OCI-LY7 (cell line): Measurements from ENCODE around the gene HERC3. TPM values are rescaled to one million over a fixed set of nuclear protein-coding genes. Genes with fewer than 3 reads are reported as not detected.

Source experiments
- BruUV-seq: library from RNA; stranded (reverse); fragments of 400-500 nt; replicated peaks from 2 replicates; lab custom pipeline; 2021; lab: Mats Ljungman, UMichigan
- CTCF ChIA-PET: fragments of 300-600 bp; sonication (Branson Sonifier 250); formaldehyde crosslinking; loops from one replicate; lab custom pipeline; 2022; ENCODE audit warnings: antibody characterized with exemption; ENCODE audit not compliant: unreplicated experiment; lab: Charles Lee
- POLR2A ChIA-PET: fragments of 300-600 bp; sonication (Branson Sonifier 250); formaldehyde crosslinking; loops from one replicate; lab custom pipeline; 2022; ENCODE audit warnings: antibody characterized with exemption; lab: Charles Lee
- DNase-seq: peaks from one replicate; pipeline ENCODE4 v3.0.0-alpha.2; 2015; ENCODE audit warnings: low spot score
- H2AFZ ChIP-seq: fragments of 200-600 bp; sonication (generic), shearing (Covaris generic); 2 replicates; pipeline ENCODE4 v1.6.1; 2014; ENCODE audit warnings: mild to moderate bottlenecking, antibody characterized with exemption, low read length, moderate library complexity
- H3K27ac ChIP-seq: fragments of 200-600 bp; sonication (generic); 2 replicates; pipeline ENCODE4 v1.5.1; 2014; ENCODE audit warnings: mixed run types, low read depth, mild to moderate bottlenecking, moderate library complexity, low read length, inconsistent platforms; ENCODE audit not compliant: poor library complexity, severe bottlenecking
- H3K36me3 ChIP-seq: fragments of 200-600 bp; sonication (generic); 2 replicates; pipeline ENCODE4 v1.6.1; 2014; ENCODE audit warnings: mild to moderate bottlenecking, antibody characterized with exemption, low read length, moderate library complexity, mixed read lengths; ENCODE audit not compliant: insufficient read depth
- H3K4me1 ChIP-seq: fragments of 200-600 bp; sonication (generic); 2 replicates; pipeline ENCODE4 v1.5.1; 2014; ENCODE audit warnings: mild to moderate bottlenecking, low read length; ENCODE audit not compliant: insufficient read depth, poor library complexity, severe bottlenecking
- H3K4me2 ChIP-seq: fragments of 200-600 bp; sonication (generic); 2 replicates; pipeline ENCODE4 v1.6.1; 2014; ENCODE audit warnings: mild to moderate bottlenecking, low read length
- H3K4me3 ChIP-seq: fragments of 200-600 bp; sonication (generic); 2 replicates; pipeline ENCODE4 v1.5.1; 2014; ENCODE audit warnings: mild to moderate bottlenecking, low read depth, low read length; ENCODE audit not compliant: poor library complexity, severe bottlenecking
- H3K79me2 ChIP-seq: fragments of 200-600 bp; sonication (generic); 2 replicates; pipeline ENCODE4 v1.6.1; 2016; ENCODE audit warnings: low read depth, mild to moderate bottlenecking, low read length, moderate library complexity, mixed read lengths; ENCODE audit not compliant: insufficient read depth
- H3K9me2 ChIP-seq: fragments of 200-600 bp; sonication (generic); 2 replicates; pipeline ENCODE4 v1.6.1; 2016; ENCODE audit warnings: mild to moderate bottlenecking, low read length, mixed read lengths; ENCODE audit not compliant: insufficient read depth
- H3K9me3 ChIP-seq: fragments of 200-600 bp; sonication (generic); 2 replicates; pipeline ENCODE4 v1.6.1; 2014; ENCODE audit warnings: mild to moderate bottlenecking, mixed run types, low read length, mixed read lengths
- H4K20me1 ChIP-seq: fragments of 200-600 bp; sonication (generic); 2 replicates; pipeline ENCODE4 v1.6.1; 2014; ENCODE audit warnings: mild to moderate bottlenecking, antibody characterized with exemption, low read length, moderate library complexity, mixed read lengths; ENCODE audit not compliant: insufficient read depth
- CTCF ChIP-seq: fragments of 200-600 bp; sonication (generic); conservative IDR thresholded peaks from 2 replicates; pipeline ENCODE4 v1.5.1; 2014; ENCODE audit warnings: mild to moderate bottlenecking, antibody characterized with exemption, low read length, moderate library complexity, mixed read lengths
- EZH2phosphoT487 ChIP-seq: fragments of 200-600 bp; sonication (generic); IDR thresholded peaks from 2 replicates; pipeline ENCODE4 v1.6.1; 2018; ENCODE audit warnings: low read depth, borderline replicate concordance, mild to moderate bottlenecking, mixed run types, antibody characterized with exemption, low read length, moderate library complexity, mixed read lengths
- intact Hi-C: fragments of 100-400 bp; cut with micrococcal nuclease; formaldehyde crosslinking; loops from one replicate; pipeline ENCODE4 v1.10.0; 2022; ENCODE audit not compliant: unreplicated experiment
- total RNA-seq, 2 experiments: library from RNA; depleted of rRNA in 1 of 2; stranded (reverse); fragments of >200 nt in 1 of 2; shearing (Covaris generic) in 1 of 2; gene quantifications; 2 replicates each; pipeline ENCODE4 v1.2.3, GENCODE V29; 2014 to 2022

Gene HERC3
- total RNA-seq, 2 experiments from 2014 or later, result 9.2 to 22.9 TPM

- no peak for TF ChIP-seq EZH2phosphoT487
- TF ChIP-seq CTCF, result no peak
- Histone ChIP-seq H3K4me2 (no peak overlapping the region), H3K9me2 (no peaks in the 10 kb centered on the region), H4K20me1 (no peaks in the 10 kb centered on the region), H3K27ac (no peak overlapping the region), H2AFZ (no peak overlapping the region), H3K4me1 (no peaks in the 10 kb centered on the region), H3K79me2 (no peaks in the 10 kb centered on the region), H3K36me3 (no peaks in the 10 kb centered on the region), H3K9me3 (no peaks in the 10 kb centered on the region), H3K4me3 (no peak overlapping the region)
- POLR2A ChIA-PET, result interaction anchor here (0.7 to 1.7 kb wide), 4 partner anchors 9 to 378 kb away, joined by 3 to 4 read pairs (median 3); no protein-coding TSS in a partner anchor
- no peak for DNase-seq
- CTCF ChIA-PET, result no interaction called here
- BruUV-seq, result no TSS peak
- intact Hi-C loops, result no loop called here
Observed at GRCh38 chr4:88725986-88726385, 133.7 kb downstream of the HERC3 start.

- CTCF ChIA-PET, result no interaction called here
- intact Hi-C loops, result no loop called here
- POLR2A ChIA-PET, result interaction anchor here (0.5 to 0.7 kb wide), 2 partner anchors 125 to 618 kb away, joined by 3 to 6 read pairs; no protein-coding TSS in a partner anchor
Observed at GRCh38 chr4:88728146-88728545, 135.9 kb downstream of the HERC3 start.

More at GRCh38 chr4:88728146-88728545, 135.9 kb downstream of the HERC3 start:
- no peak for TF ChIP-seq EZH2phosphoT487
- no peak for TF ChIP-seq CTCF
- no peaks in the 10 kb centered on the region for H3K79me2 ChIP-seq
- H3K36me3 ChIP-seq, result no peaks in the 10 kb centered on the region
- no peaks in the 10 kb centered on the region for H3K9me3 ChIP-seq
- no peak for DNase-seq
- no peak overlapping the region for H3K27ac ChIP-seq
- no peaks in the 10 kb centered on the region for H4K20me1 ChIP-seq
- H3K9me2 ChIP-seq, result no peaks in the 10 kb centered on the region
- H3K4me2 ChIP-seq, result no peak overlapping the region
- no peak overlapping the region for H3K4me3 ChIP-seq
- H2AFZ ChIP-seq, result no peak overlapping the region
- no TSS peak for BruUV-seq
- H3K4me1 ChIP-seq, result no peaks in the 10 kb centered on the region
